HG02943 (cell line): ENCODE measurements around the gene JMJD1C.
"Not testable (repeated sequence)": the region's sequence is repeated elsewhere in the genome, so short reads cannot be mapped to it uniquely, and the experiment has no call there.

ENCODE experiments used
- ATAC-seq: cut with Tn5 transposase; IDR thresholded peaks from one replicate; pipeline ENCODE4 v1.9.1; 2021; ENCODE audit warnings: mild to moderate bottlenecking, low read depth, moderate library complexity; ENCODE audit not compliant: unreplicated experiment

JMJD1C gene

GRCh38 chr10:63369711-63370110 is 96.1 kb downstream of the JMJD1C start:
- ATAC-seq: no peak

GRCh38 chr10:63368365-63368764 is 97.4 kb downstream of the JMJD1C start:
- no peak for ATAC-seq

GRCh38 chr10:63366933-63367332 is 98.8 kb downstream of the JMJD1C start:
- no peak for ATAC-seq

GRCh38 chr10:63365976-63366765 is 99.6 kb downstream of the JMJD1C start:
- ATAC-seq: no peak

GRCh38 chr10:63364918-63365317 is 100.9 kb downstream of the JMJD1C start:
- no peak for ATAC-seq

GRCh38 chr10:63363951-63364350 is 101.8 kb downstream of the JMJD1C start:
- ATAC-seq: no peak

GRCh38 chr10:63355682-63356081 is 110.1 kb downstream of the JMJD1C start:
- ATAC-seq: no peak

- ATAC-seq: no peak
Observed at GRCh38 chr10:63352976-63353375, 112.8 kb downstream of the JMJD1C start.

- no peak for ATAC-seq
Observed at GRCh38 chr10:63348245-63348850, 117.4 kb downstream of the JMJD1C start.

- no peak for ATAC-seq
Observed at GRCh38 chr10:63346015-63346441, 119.7 kb downstream of the JMJD1C start.

- no peak for ATAC-seq
Observed at GRCh38 chr10:63344269-63344668, 121.5 kb downstream of the JMJD1C start.

- ATAC-seq: no peak
Observed at GRCh38 chr10:63343476-63343875, 122.3 kb downstream of the JMJD1C start.

GRCh38 chr10:63339640-63340039 is 126.1 kb downstream of the JMJD1C start:
- ATAC-seq: not testable (repeated sequence)

GRCh38 chr10:63337455-63338251 is 128.1 kb downstream of the JMJD1C start:
- ATAC-seq: no peak

GRCh38 chr10:63331586-63331985 is 134.2 kb downstream of the JMJD1C start:
- no peak for ATAC-seq

- no peak for ATAC-seq
Observed at GRCh38 chr10:63324495-63324854, 141.3 kb downstream of the JMJD1C start.

GRCh38 chr10:63323701-63324494 is 141.9 kb downstream of the JMJD1C start:
- ATAC-seq: no peak

GRCh38 chr10:63320683-63321082 is 145.1 kb downstream of the JMJD1C start:
- ATAC-seq: no peak

- ATAC-seq: no peak
Observed at GRCh38 chr10:63319231-63319630, 146.5 kb downstream of the JMJD1C start.

GRCh38 chr10:63318491-63318890 is 147.3 kb downstream of the JMJD1C start:
- ATAC-seq: no peak

GRCh38 chr10:63314020-63314419 is 151.8 kb downstream of the JMJD1C start:
- ATAC-seq: no peak
